CD4-positive, alpha-beta memory T cell (primary cell): ENCODE data around the gene ZNF485. TPM values are rescaled to one million over a fixed set of nuclear protein-coding genes. Genes with fewer than 3 reads are reported as not detected.

ENCODE experiments used
- CTCF ChIA-PET: fragments of 350-600 bp; sonication (Branson Sonifier 250); formaldehyde crosslinking; loops from one replicate; lab custom pipeline; 2021; ENCODE audit warnings: inconsistent platforms; ENCODE audit not compliant: partially characterized antibody; lab: Charles Lee
- POLR2A ChIA-PET: fragments of 350-600 bp; sonication (Branson Sonifier 250); formaldehyde crosslinking; loops from one replicate; lab custom pipeline; 2021; ENCODE audit not compliant: partially characterized antibody; lab: Charles Lee
- DNase-seq, 5 donors: peaks; one replicate each; pipeline versions ENCODE4 v3.0.0 to v3.0.0-alpha.2; 2020 to 2022; ENCODE audit warnings: mixed read lengths in 1 of 5
- H3K27ac ChIP-seq: one replicate; pipeline ENCODE4 v1.7.0; 2013; ENCODE audit warnings: low read depth, low read length
- H3K27me3 ChIP-seq: 2 replicates; pipeline ENCODE4 v1.7.0; 2013; ENCODE audit warnings: mild to moderate bottlenecking, low read length, moderate library complexity; ENCODE audit not compliant: insufficient read depth
- H3K36me3 ChIP-seq: 2 replicates; pipeline ENCODE4 v1.7.0; 2013; ENCODE audit warnings: mild to moderate bottlenecking, low read length, moderate library complexity; ENCODE audit not compliant: insufficient read depth
- H3K4me1 ChIP-seq: 2 replicates; pipeline ENCODE4 v1.7.0; 2013; ENCODE audit warnings: mild to moderate bottlenecking, low read length, moderate library complexity; ENCODE audit not compliant: insufficient read depth
- H3K4me3 ChIP-seq, 2 donors: one replicate each; pipeline ENCODE4 v1.7.0; 2013; ENCODE audit warnings: low read length in 2 of 2, mild to moderate bottlenecking in 1 of 2
- H3K9me3 ChIP-seq, 2 donors: one replicate each; pipeline ENCODE4 v1.7.0; 2013; ENCODE audit warnings: low read length in 2 of 2, control low read depth in 1 of 2; ENCODE audit not compliant: control insufficient read depth in 1 of 2
- H3K27ac Mint-ChIP-seq, 7 donors: one replicate each; pipeline ENCODE4 v1.8.0; 2020 to 2021; ENCODE audit warnings: mixed read lengths in 7 of 7, mild to moderate bottlenecking in 6 of 7, inconsistent platforms in 3 of 7, moderate library complexity in 3 of 7
- H3K27me3 Mint-ChIP-seq, 2 donors: one replicate each; pipeline ENCODE4 v1.8.0; 2020 to 2021; ENCODE audit warnings: mixed read lengths in 2 of 2
- H3K36me3 Mint-ChIP-seq, 2 donors: one replicate each; pipeline ENCODE4 v1.8.0; 2020 to 2021; ENCODE audit warnings: mixed read lengths in 2 of 2, inconsistent platforms in 1 of 2, mild to moderate bottlenecking in 1 of 2
- H3K4me1 Mint-ChIP-seq, 4 donors: one replicate each; pipeline ENCODE4 v1.8.0; 2020 to 2021; ENCODE audit warnings: mixed read lengths in 4 of 4, mild to moderate bottlenecking in 1 of 4
- H3K4me3 Mint-ChIP-seq, 8 donors: one replicate each; pipeline ENCODE4 v1.8.0; 2020 to 2021; ENCODE audit warnings: mixed read lengths in 8 of 8, mild to moderate bottlenecking in 7 of 8, moderate library complexity in 6 of 8, inconsistent platforms in 3 of 8
- H3K9me3 Mint-ChIP-seq, 8 donors: one replicate each; pipeline ENCODE4 v1.8.0; 2020 to 2021; ENCODE audit warnings: mixed read lengths in 8 of 8, mild to moderate bottlenecking in 5 of 8, inconsistent platforms in 3 of 8, moderate library complexity in 1 of 8
- intact Hi-C: fragments of 100-400 bp; cut with micrococcal nuclease; formaldehyde crosslinking; loops from one replicate; pipeline ENCODE4 v1.15.1; 2023
- polyA plus RNA-seq, 2 donors: library from polyadenylated mRNA; unstranded; fragments of 300-500 nt; fragmentation: Illumina TruSeq; gene quantifications; one replicate each; pipeline ENCODE4 v1.2.3, GENCODE V29; 2021
- total RNA-seq, 2 experiments: library from RNA; stranded (reverse); gene quantifications; one replicate each; pipeline ENCODE4 v1.2.3, GENCODE V29; 2021

The ZNF485 gene
- total and polyA plus RNA-seq, 4 experiments from 2014 or later: 4.7 to 10.4 (median 7.3) TPM

GRCh38 chr10:43647576-43647975 lies 41.3 kb downstream of the ZNF485 start:
- no peak for DNase-seq
- Histone ChIP-seq H3K4me3 (peak overlapping the region; percentile 40 to 78), H3K9me3 (peaks cover 0 to 35% of the 10 kb centered on the region in 2 donors), H3K27me3 (no peaks in the 10 kb centered on the region), H3K36me3 (peaks cover 23% of the 10 kb centered on the region), H3K4me1 (peaks cover 18% of the 10 kb centered on the region), H3K27ac (no peak overlapping the region)
- ChIA-PET POLR2A (interaction anchor here (1.6 to 3.8 kb wide), 6 partner anchors 12 to 73 kb away, joined by 4 to 36 read pairs (median 8); partner anchors contain the start of genes ZNF239 and ZNF485), CTCF (interaction anchor here (2.0 kb wide), 1 partner anchor 74 kb away, joined by 5 read pairs; the partner anchor contains the start of gene ZNF239)
- intact Hi-C loops: loop anchor here (10.0 kb wide), 1 partner anchor 863 kb away; the partner anchor contains the start of gene BMS1
- peaks cover 3 to 49% (median 37%) of the 10 kb centered on the region in 8 donors for H3K9me3 Mint-ChIP-seq
- H3K4me1 Mint-ChIP-seq: peaks cover 11 to 38% (median 18%) of the 10 kb centered on the region in 4 donors
- H3K36me3 Mint-ChIP-seq: peaks cover 47 to 51% of the 10 kb centered on the region in 2 donors
- H3K27me3 Mint-ChIP-seq: peaks cover 2% of the 10 kb centered on the region in 2 donors
- H3K27ac Mint-ChIP-seq: peak overlapping the region in 6 of 7 donors; percentile 84 to 96 (median 93)
- peak overlapping the region; percentile 89 to 94 (median 92) for H3K4me3 Mint-ChIP-seq

DNA sequence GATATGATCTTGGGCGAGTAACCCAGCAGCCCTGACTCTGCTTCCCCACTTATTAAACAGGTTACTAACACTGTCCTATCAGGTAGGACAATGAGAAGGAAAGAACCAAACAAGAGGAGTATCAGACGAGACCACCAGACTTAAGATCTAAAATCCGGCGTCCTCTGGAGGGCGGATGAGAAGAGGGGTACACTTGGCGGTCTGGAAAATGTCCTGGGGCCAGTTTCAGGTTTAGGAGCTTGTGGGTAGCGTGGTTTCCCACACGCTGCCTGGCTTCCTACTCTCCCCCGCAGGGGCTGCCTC lies 41.8 kb downstream of the ZNF485 start:
- H3K4me1 ChIP-seq: peaks cover 18% of the 10 kb centered on the region
- ChIA-PET POLR2A (interaction anchor here (1.2 to 3.8 kb wide), 7 partner anchors 13 to 74 kb away, joined by 3 to 36 read pairs (median 6); partner anchors contain the start of genes ZNF239 and ZNF485), CTCF (interaction anchor here (2.0 kb wide), 1 partner anchor 74 kb away, joined by 5 read pairs; the partner anchor contains the start of gene ZNF239)
- H3K27me3 Mint-ChIP-seq: peaks cover 2 to 5% of the 10 kb centered on the region in 2 donors
- peak overlapping the region; percentile 84 to 96 (median 93) for H3K27ac Mint-ChIP-seq
- intact Hi-C loops: loop anchor here (1.0 to 10.0 kb wide), 6 partner anchors 42 to 863 kb away; partner anchors contain the start of genes BMS1, CSGALNACT2, ZNF239 and ZNF485
- H3K4me3 Mint-ChIP-seq: peak overlapping the region; percentile 89 to 94 (median 92)
- DNase-seq: no peak
- H3K4me1 Mint-ChIP-seq: peaks cover 11 to 38% (median 18%) of the 10 kb centered on the region in 4 donors
- peak overlapping the region; percentile 40 to 78 for H3K4me3 ChIP-seq
- peaks cover 3 to 44% (median 33%) of the 10 kb centered on the region in 8 donors for H3K9me3 Mint-ChIP-seq
- H3K36me3 Mint-ChIP-seq: peaks cover 43 to 47% of the 10 kb centered on the region in 2 donors
- peaks cover 0 to 31% of the 10 kb centered on the region in 2 donors for H3K9me3 ChIP-seq
- peak overlapping the region; percentile 76 for H3K27ac ChIP-seq
- H3K36me3 ChIP-seq: peaks cover 23% of the 10 kb centered on the region
- no peaks in the 10 kb centered on the region for H3K27me3 ChIP-seq

- CTCF ChIA-PET: interaction anchor here (0.8 to 2.0 kb wide), 5 partner anchors 19 to 75 kb away, joined by 3 to 7 read pairs (median 5); partner anchors contain the start of gene ZNF239
- POLR2A ChIA-PET: interaction anchor here (0.5 to 3.8 kb wide), 12 partner anchors 9 to 971 kb away, joined by 3 to 36 read pairs (median 4); partner anchors contain the start of genes ZNF239 and ZNF485
- no peaks in the 10 kb centered on the region for H3K27me3 ChIP-seq
Measured at GRCh38 chr10:43648398-43649184, 42.4 kb downstream of the ZNF485 start, which contains the start of gene ZNF32. ZNF32 (minus strand) TSS chr10:43648881; CDS start chr10:43646133, 2,748 bp downstream.

GRCh38 chr10:43649185-43649523 lies 42.9 kb downstream of the ZNF485 start:
- POLR2A ChIA-PET: interaction anchor here (0.5 to 3.8 kb wide), 11 partner anchors 8 to 972 kb away, joined by 3 to 36 read pairs (median 4); partner anchors contain the start of genes ZNF239 and ZNF485
- peaks cover 33 to 37% of the 10 kb centered on the region in 2 donors for H3K36me3 Mint-ChIP-seq

More at GRCh38 chr10:43648398-43649184, 42.4 kb downstream of the ZNF485 start, which contains the start of gene ZNF32:
- H3K36me3 ChIP-seq: peaks cover 23% of the 10 kb centered on the region
- Mint-ChIP-seq H3K4me1 (peaks cover 11 to 38% (median 18%) of the 10 kb centered on the region in 4 donors), H3K27me3 (peaks cover 4 to 6% of the 10 kb centered on the region in 2 donors), H3K9me3 (peaks cover 3 to 39% (median 27%) of the 10 kb centered on the region in 8 donors), H3K4me3 (peak within 1 kb of the TSS; percentile 93 to 98 (median 94)), H3K27ac (peak within 1 kb of the TSS; percentile 84 to 96 (median 93)), H3K36me3 (peaks cover 37 to 42% of the 10 kb centered on the region in 2 donors)
- peaks cover 18% of the 10 kb centered on the region for H3K4me1 ChIP-seq
- H3K4me3 ChIP-seq: peak within 1 kb of the TSS; percentile 66 to 78
- intact Hi-C loops: loop anchor here (1.0 to 10.0 kb wide), 6 partner anchors 42 to 864 kb away; partner anchors contain the start of genes BMS1, CSGALNACT2, ZNF239 and ZNF485
- peak within 1 kb of the TSS; percentile 76 for H3K27ac ChIP-seq
- DNase-seq: peak; percentile 80 to 83 (median 82)
- peaks cover 0 to 25% of the 10 kb centered on the region in 2 donors for H3K9me3 ChIP-seq

DNA sequence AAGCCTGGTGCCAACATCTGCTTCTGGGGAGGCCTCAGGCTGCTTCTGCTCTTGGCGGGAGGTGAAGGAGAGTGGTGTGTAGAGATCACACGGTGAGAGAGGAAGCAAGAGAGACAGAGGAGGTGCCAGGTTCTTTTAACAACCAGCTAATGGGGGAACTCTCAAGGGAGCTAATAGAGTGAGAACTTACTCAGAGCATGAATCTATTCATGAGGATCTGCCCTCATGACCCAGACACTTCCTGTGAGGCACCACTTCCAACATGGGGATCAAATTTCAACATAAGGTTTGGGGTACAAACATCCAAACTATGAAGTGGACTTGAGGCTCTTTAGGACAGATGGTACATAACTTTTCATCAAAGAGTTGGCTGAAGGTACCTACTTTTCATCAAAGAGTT lies 47.5 kb downstream of the ZNF485 start:
- peaks cover 11 to 12% of the 10 kb centered on the region in 2 donors for H3K27me3 Mint-ChIP-seq
- peaks cover 0 to 2% (median 0%) of the 10 kb centered on the region in 8 donors for H3K9me3 Mint-ChIP-seq
- H3K36me3 Mint-ChIP-seq: peaks cover 0 to 3% of the 10 kb centered on the region in 2 donors
- no peak overlapping the region for H3K27ac Mint-ChIP-seq
- ChIA-PET CTCF (interaction anchor here (1.4 kb wide), 1 partner anchor 36 kb away, joined by 4 read pairs; no protein-coding TSS in a partner anchor), POLR2A (no interaction called here)
- DNase-seq: no peak
- intact Hi-C loops: no loop called here
- no peaks in the 10 kb centered on the region for H3K9me3 ChIP-seq
- H3K36me3 ChIP-seq: no peaks in the 10 kb centered on the region
- H3K4me3 Mint-ChIP-seq: no peak overlapping the region
- H3K4me3 ChIP-seq: no peak overlapping the region
- H3K4me1 Mint-ChIP-seq: peaks cover 6 to 16% (median 8%) of the 10 kb centered on the region in 4 donors
- H3K27ac ChIP-seq: no peak overlapping the region
- H3K27me3 ChIP-seq: no peaks in the 10 kb centered on the region
- H3K4me1 ChIP-seq: peaks cover 8% of the 10 kb centered on the region

More at GRCh38 chr10:43649185-43649523, 42.9 kb downstream of the ZNF485 start:
- peak overlapping the region; percentile 66 to 78 for H3K4me3 ChIP-seq
- peak overlapping the region; percentile 93 to 98 (median 94) for H3K4me3 Mint-ChIP-seq
- DNase-seq: no peak
- peaks cover 3 to 34% (median 24%) of the 10 kb centered on the region in 8 donors for H3K9me3 Mint-ChIP-seq
- peaks cover 19% of the 10 kb centered on the region for H3K36me3 ChIP-seq
- no peaks in the 10 kb centered on the region for H3K27me3 ChIP-seq
- CTCF ChIA-PET: interaction anchor here (0.8 to 2.0 kb wide), 4 partner anchors 18 to 40 kb away, joined by 3 to 7 read pairs (median 5); no protein-coding TSS in a partner anchor
- peaks cover 11 to 38% (median 18%) of the 10 kb centered on the region in 4 donors for H3K4me1 Mint-ChIP-seq
- H3K9me3 ChIP-seq: peaks cover 0 to 20% of the 10 kb centered on the region in 2 donors
- H3K27ac ChIP-seq: peak overlapping the region; percentile 76
- H3K27ac Mint-ChIP-seq: peak overlapping the region; percentile 57 to 96 (median 92)
- H3K27me3 Mint-ChIP-seq: peaks cover 8% of the 10 kb centered on the region in 2 donors
- intact Hi-C loops: loop anchor here (2.0 to 10.0 kb wide), 3 partner anchors 42 to 864 kb away; partner anchors contain the start of gene BMS1
- peaks cover 18% of the 10 kb centered on the region for H3K4me1 ChIP-seq

DNA sequence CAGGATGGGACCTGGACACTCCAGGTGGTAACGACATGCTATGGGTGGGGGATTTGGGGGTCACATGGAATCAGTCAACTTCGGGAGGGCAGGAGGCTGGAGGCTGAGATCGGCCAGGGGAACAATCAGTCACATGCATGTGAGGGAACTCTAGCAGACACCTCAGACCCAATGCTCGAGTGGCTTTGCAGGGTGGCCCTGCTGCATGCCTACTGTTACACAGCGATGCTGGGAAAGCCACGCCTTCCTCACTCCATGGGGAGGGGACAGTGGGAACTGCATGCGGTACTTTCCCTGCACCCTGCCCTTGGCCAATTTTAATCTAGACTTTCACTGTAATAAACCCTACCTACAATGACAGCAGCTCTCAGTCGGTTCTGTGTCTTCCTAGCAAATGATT lies 49.1 kb downstream of the ZNF485 start:
- Histone ChIP-seq H3K36me3 (no peaks in the 10 kb centered on the region), H3K4me3 (no peak overlapping the region), H3K4me1 (no peaks in the 10 kb centered on the region), H3K27ac (no peak overlapping the region), H3K27me3 (no peaks in the 10 kb centered on the region), H3K9me3 (no peaks in the 10 kb centered on the region)
- peaks cover 0 to 2% (median 0%) of the 10 kb centered on the region in 4 donors for H3K4me1 Mint-ChIP-seq
- CTCF ChIA-PET: no interaction called here
- no peak overlapping the region for H3K4me3 Mint-ChIP-seq
- H3K27ac Mint-ChIP-seq: peak overlapping the region in 1 of 7 donors; percentile 6
- no peak for DNase-seq
- H3K27me3 Mint-ChIP-seq: peaks cover 11 to 13% of the 10 kb centered on the region in 2 donors
- intact Hi-C loops: no loop called here
- peaks cover 0 to 2% (median 0%) of the 10 kb centered on the region in 8 donors for H3K9me3 Mint-ChIP-seq
- POLR2A ChIA-PET: no interaction called here
- no peaks in the 10 kb centered on the region for H3K36me3 Mint-ChIP-seq
